Measurements from ENCODE around the gene CCDC178. TPM values are rescaled to one million over a fixed set of nuclear protein-coding genes. Genes with fewer than 3 reads are reported as not detected.

The CCDC178 gene
- total and polyA plus RNA-seq, 2 donors (not counting 3 experiments of a cell fraction or from before 2014, with no cell fraction given): 0.80 to 1.6 TPM

DNA sequence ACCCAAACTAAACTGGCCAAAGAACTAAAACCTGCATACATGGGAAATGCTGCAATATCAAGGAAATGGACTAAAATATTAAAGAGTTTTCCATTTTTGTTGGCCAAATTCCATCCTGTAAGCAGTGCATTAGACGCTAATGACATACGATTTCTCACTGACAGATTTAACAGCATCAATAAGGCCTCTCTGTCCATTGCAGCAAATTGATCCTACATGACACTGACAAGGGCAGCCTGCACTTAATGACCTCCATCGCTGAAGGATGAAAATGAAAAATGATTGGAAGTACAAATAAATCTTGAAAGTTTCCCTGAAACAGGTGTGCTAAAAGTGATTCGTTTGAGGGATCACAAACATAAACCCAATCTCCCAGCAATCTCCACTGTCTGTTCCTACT is 350.1 kb downstream of the CCDC178 start:
- TF ChIP-seq, protein P1, sequence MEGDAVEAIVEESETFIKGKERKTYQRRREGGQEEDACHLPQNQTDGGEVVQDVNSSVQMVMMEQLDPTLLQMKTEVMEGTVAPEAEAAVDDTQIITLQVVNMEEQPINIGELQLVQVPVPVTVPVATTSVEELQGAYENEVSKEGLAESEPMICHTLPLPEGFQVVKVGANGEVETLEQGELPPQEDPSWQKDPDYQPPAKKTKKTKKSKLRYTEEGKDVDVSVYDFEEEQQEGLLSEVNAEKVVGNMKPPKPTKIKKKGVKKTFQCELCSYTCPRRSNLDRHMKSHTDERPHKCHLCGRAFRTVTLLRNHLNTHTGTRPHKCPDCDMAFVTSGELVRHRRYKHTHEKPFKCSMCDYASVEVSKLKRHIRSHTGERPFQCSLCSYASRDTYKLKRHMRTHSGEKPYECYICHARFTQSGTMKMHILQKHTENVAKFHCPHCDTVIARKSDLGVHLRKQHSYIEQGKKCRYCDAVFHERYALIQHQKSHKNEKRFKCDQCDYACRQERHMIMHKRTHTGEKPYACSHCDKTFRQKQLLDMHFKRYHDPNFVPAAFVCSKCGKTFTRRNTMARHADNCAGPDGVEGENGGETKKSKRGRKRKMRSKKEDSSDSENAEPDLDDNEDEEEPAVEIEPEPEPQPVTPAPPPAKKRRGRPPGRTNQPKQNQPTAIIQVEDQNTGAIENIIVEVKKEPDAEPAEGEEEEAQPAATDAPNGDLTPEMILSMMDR (IDR thresholded peaks at IDR 0.05; ENCODE audit: extremely low read depth in 1 of 2, insufficient read depth in 1 of 2, low read depth in 1 of 2, low read length in 2 of 2): no peak
- TF ChIP-seq GATA2 (IDR thresholded peaks at IDR 0.05; ENCODE audit: insufficient read depth, insufficient read length, low read depth, low read length) (no peak), JUN (IDR thresholded peaks at IDR 0.05; ENCODE audit: borderline replicate concordance, insufficient read depth, insufficient read length, low read depth) (no peak), FOS (IDR thresholded peaks at IDR 0.05; ENCODE audit: borderline replicate concordance, insufficient read depth, low read length) (no peak), MYC (IDR thresholded peaks at IDR 0.05; ENCODE audit: low read depth, low read length) (no peak), EZH2 (IDR thresholded peaks at IDR 0.05; ENCODE audit: borderline replicate concordance, low read depth, low read length, severe bottlenecking) (no peak), POLR2AphosphoS5 (IDR thresholded peaks at IDR 0.05; ENCODE audit: insufficient read depth, low read depth, low read length) (no peak), POLR2A (IDR thresholded peaks at IDR 0.05; ENCODE audit: low read depth, low read length) (no peak)
- TF ChIP-seq, protein P2, sequence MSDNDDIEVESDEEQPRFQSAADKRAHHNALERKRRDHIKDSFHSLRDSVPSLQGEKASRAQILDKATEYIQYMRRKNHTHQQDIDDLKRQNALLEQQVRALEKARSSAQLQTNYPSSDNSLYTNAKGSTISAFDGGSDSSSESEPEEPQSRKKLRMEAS (IDR thresholded peaks at IDR 0.05; ENCODE audit: insufficient read depth, insufficient read length): no peak
- Histone ChIP-seq H3K27me3 (ENCODE audit: control insufficient read depth in 2 of 2, insufficient read depth in 2 of 2, low read length in 2 of 2) (no peaks in the 10 kb centered on the region), H3K9me1 (replicated peaks; ENCODE audit: control insufficient read depth, extremely low read depth, insufficient read depth, low read length) (no peaks in the 10 kb centered on the region), H3K9ac (replicated peaks; ENCODE audit: extremely low read depth, insufficient read depth, low read length) (no peak overlapping the region), H3K27ac (ENCODE audit: insufficient read depth, low read depth, low read length) (no peak overlapping the region), H4K20me1 (replicated peaks; ENCODE audit: control insufficient read depth, extremely low read depth, insufficient read depth, low read length) (no peaks in the 10 kb centered on the region), H3K4me3 (replicated peaks in 1 of 3; ENCODE audit: insufficient read depth in 1 of 3, low read depth in 1 of 3, low read length in 3 of 3) (no peak overlapping the region), H2AFZ (ENCODE audit: low read depth, low read length) (peak overlapping the region; percentile 20), H3K9me3 (replicated peaks; ENCODE audit: control insufficient read depth, insufficient read depth, low read length) (no peaks in the 10 kb centered on the region), H3K4me2 (ENCODE audit: insufficient read depth, low read length) (no peak overlapping the region), H3K36me3 (ENCODE audit: control insufficient read depth in 2 of 2, extremely low read depth in 1 of 2, insufficient read depth in 2 of 2, low read length in 2 of 2) (no peaks in the 10 kb centered on the region), H3K79me2 (ENCODE audit: control insufficient read depth, insufficient read depth, low read length) (no peaks in the 10 kb centered on the region), H3K4me1 (ENCODE audit: control insufficient read depth, extremely low read depth, insufficient read depth, low read length) (no peaks in the 10 kb centered on the region)
- CTCF ChIA-PET: no interaction called here
- dilution Hi-C loops (cut with MboI; ENCODE audit: extremely low pct_ligation_motif_present, low sequenced_read_pairs) (no loop called here), intact Hi-C loops (cut with micrococcal nuclease) (no loop called here)
- POLR2A ChIA-PET: no interaction called here
- FAIRE-seq (no peak), DNase-seq (ENCODE audit: low read depth, low spot score) (no peak)
- BruUV-seq (replicated peaks): no TSS peak
